Panc1 (cell line): ENCODE measurements around the gene ROBO2. TPM values are rescaled to one million over a fixed set of nuclear protein-coding genes. Genes with fewer than 3 reads are reported as not detected.

ENCODE experiments used
- ATAC-seq: fragments of 200-7000 bp; cut with Tn5 transposase; 2 replicates; pipeline ENCODE4 v1.9.1; 2020; ENCODE audit warnings: mild to moderate bottlenecking, moderate library complexity
- BruUV-seq: library from RNA; stranded (reverse); fragments of 400-500 nt; replicated peaks from 2 replicates; lab custom pipeline; 2021; lab: Mats Ljungman, UMichigan
- CTCF ChIA-PET: fragments of 300-600 bp; sonication (Branson Sonifier 250); formaldehyde crosslinking; loops from one replicate; lab custom pipeline; 2022; ENCODE audit warnings: antibody characterized with exemption; lab: Charles Lee
- POLR2A ChIA-PET: fragments of 300-600 bp; sonication (Branson Sonifier 250); formaldehyde crosslinking; loops from one replicate; lab custom pipeline; 2022; ENCODE audit warnings: antibody characterized with exemption; lab: Charles Lee
- DNase-seq: peaks from one replicate; pipeline ENCODE4 v3.0.0-alpha.2; 2010; ENCODE audit warnings: low read depth, low spot score
- H3K27ac ChIP-seq: 2 replicates; pipeline ENCODE4 v1.5.1; 2011; ENCODE audit warnings: mild to moderate bottlenecking, low read length, inconsistent platforms
- H3K27me3 ChIP-seq: fragments of 200-500 bp; sonication (Bioruptor generic); 2 replicates; pipeline ENCODE4 v1.6.0; 2014; ENCODE audit warnings: low read length, inconsistent platforms; ENCODE audit not compliant: control insufficient read depth, insufficient read depth
- H3K36me3 ChIP-seq: fragments of 200-500 bp; sonication (Bioruptor generic); 2 replicates; pipeline ENCODE4 v1.5.1; 2014; ENCODE audit warnings: inconsistent platforms, mild to moderate bottlenecking, low read length, moderate library complexity; ENCODE audit not compliant: control insufficient read depth, insufficient read depth
- H3K4me1 ChIP-seq: 2 replicates; pipeline ENCODE4 v1.5.1; 2011; ENCODE audit warnings: inconsistent platforms, mild to moderate bottlenecking, low read length, moderate library complexity; ENCODE audit not compliant: control insufficient read depth, insufficient read depth
- H3K4me3 ChIP-seq, 2 experiments: 2 replicates each; pipeline ENCODE4 v1.5.1; 2011 to 2012; ENCODE audit warnings: low read depth in 2 of 2, low read length in 2 of 2, mild to moderate bottlenecking in 2 of 2, inconsistent platforms in 1 of 2, moderate library complexity in 1 of 2
- H3K9me3 ChIP-seq: fragments of 200-500 bp; sonication (Bioruptor generic); 2 replicates; pipeline ENCODE4 v1.5.1; 2014; ENCODE audit warnings: low read depth, mild to moderate bottlenecking, inconsistent platforms, low read length, moderate library complexity; ENCODE audit not compliant: control insufficient read depth, insufficient read depth
- CTCF ChIP-seq: fragments of 450-650 bp; IDR thresholded peaks from 2 replicates; pipeline ENCODE4 v1.5.1; 2017; ENCODE audit warnings: mild to moderate bottlenecking
- POLR2AphosphoS5 ChIP-seq: IDR thresholded peaks from 2 replicates; pipeline ENCODE4 v1.6.1; 2012; ENCODE audit warnings: mild to moderate bottlenecking, low read depth, low read length, moderate library complexity
- REST ChIP-seq, 2 experiments: IDR thresholded peaks; 2 replicates each; pipeline ENCODE4 v1.6.1; 2011 to 2012; ENCODE audit warnings: low read depth in 2 of 2, control low read depth in 1 of 2, low read length in 1 of 2, mild to moderate bottlenecking in 1 of 2, moderate library complexity in 1 of 2; ENCODE audit not compliant: insufficient read depth in 1 of 2
- SIN3A ChIP-seq: IDR thresholded peaks from 2 replicates; pipeline ENCODE4 v1.6.1; 2012; ENCODE audit warnings: low read depth, mild to moderate bottlenecking, low read length, moderate library complexity, borderline replicate concordance; ENCODE audit not compliant: insufficient read depth
- TCF7L2 ChIP-seq: IDR thresholded peaks from 2 replicates; pipeline ENCODE4 v1.6.1; 2011; ENCODE audit warnings: mild to moderate bottlenecking, low read depth, low read length, inconsistent platforms
- in situ Hi-C: cut with HindIII; loops from 2 replicates; pipeline ENCODE4 v1.10.0; 2016; ENCODE audit warnings: low sequenced_read_pairs, low pct_unique_long_range_greater_than_20kb
- intact Hi-C: fragments of 100-400 bp; cut with micrococcal nuclease; formaldehyde crosslinking; loops from one replicate; pipeline ENCODE4 v1.10.0; 2022; ENCODE audit not compliant: unreplicated experiment
- total RNA-seq: library from RNA; stranded (reverse); gene quantifications from one replicate; pipeline ENCODE4 v1.2.1, GENCODE V29; 2021; ENCODE audit not compliant: unreplicated experiment

The ROBO2 gene
- total RNA-seq, 1 experiment from 2014 or later: 1.3 TPM

GRCh38 chr3:77093101-77093500 is 53.2 kb downstream of the ROBO2 start:
- ChIA-PET POLR2A (no interaction called here), CTCF (no interaction called here)
- DNase-seq (no peak), ATAC-seq (no peak)
- H3K4me3 ChIP-seq: no peak overlapping the region
- no TSS peak for BruUV-seq
- intact Hi-C loops (no loop called here), in situ Hi-C loops (no loop called here)
- H3K27me3 ChIP-seq: no peaks in the 10 kb centered on the region
- no peak overlapping the region for H3K27ac ChIP-seq
- H3K4me1 ChIP-seq: no peaks in the 10 kb centered on the region
- no peaks in the 10 kb centered on the region for H3K9me3 ChIP-seq
- TF ChIP-seq TCF7L2 (no peak), CTCF (no peak), SIN3A (no peak), POLR2AphosphoS5 (no peak), REST (IDR thresholded peaks at IDR 0.05; ENCODE audit: insufficient read depth in 1 of 2, low read depth in 2 of 2, low read length in 1 of 2) (no peak)
- no peaks in the 10 kb centered on the region for H3K36me3 ChIP-seq

- CTCF ChIA-PET: no interaction called here
- Histone ChIP-seq H3K4me3 (no peak overlapping the region), H3K27ac (no peak overlapping the region), H3K4me1 (no peaks in the 10 kb centered on the region), H3K27me3 (no peaks in the 10 kb centered on the region), H3K36me3 (no peaks in the 10 kb centered on the region), H3K9me3 (no peaks in the 10 kb centered on the region)
- POLR2A ChIA-PET: no interaction called here
- intact Hi-C loops: no loop called here
- TF ChIP-seq CTCF: no peak
- TF ChIP-seq TCF7L2: no peak
- no peak for TF ChIP-seq SIN3A
- no peak for TF ChIP-seq POLR2AphosphoS5
- no peak for TF ChIP-seq REST (IDR thresholded peaks at IDR 0.05; ENCODE audit: insufficient read depth in 1 of 2, low read depth in 2 of 2, low read length in 1 of 2)
- no peak for ATAC-seq
- no peak for DNase-seq
- in situ Hi-C loops: no loop called here
- BruUV-seq: no TSS peak
Observed at GRCh38 chr3:77096145-77096544, 56.2 kb downstream of the ROBO2 start.
